ENCODE results near the gene RPP25L. TPM values are rescaled to one million over a fixed set of nuclear protein-coding genes. Genes with fewer than 3 reads are reported as not detected.

Gene RPP25L
- total RNA-seq, 2 experiments from 2014 or later: 25.7 to 27.0 TPM

DNA sequence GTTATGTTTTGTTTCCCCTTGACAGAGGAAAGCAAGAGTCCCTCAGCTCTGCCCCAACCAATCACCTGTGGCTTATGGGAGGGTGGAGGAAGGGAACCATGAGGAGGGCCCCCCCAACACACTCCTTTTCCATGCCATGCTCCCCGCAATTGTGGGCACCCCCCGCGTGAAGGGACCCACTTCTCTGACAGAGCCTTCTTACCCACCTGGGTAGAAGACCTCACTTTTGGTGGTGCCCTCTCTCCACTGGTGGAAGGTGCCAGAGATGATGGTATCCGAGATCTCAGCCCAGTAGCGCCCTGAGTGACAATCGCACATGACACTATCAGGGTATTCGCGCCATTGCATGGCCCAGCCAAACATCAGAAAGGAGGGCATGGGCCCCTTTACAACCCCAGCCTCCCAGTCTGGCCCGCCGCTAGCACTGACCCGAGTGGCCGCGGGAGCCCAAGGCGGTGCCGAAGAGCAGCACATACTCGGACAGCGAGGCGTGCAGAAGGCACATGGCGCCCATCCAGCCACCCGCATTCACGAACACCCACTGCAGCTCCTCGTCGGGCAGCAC is 25.0 kb upstream of the RPP25L start:
- CTCF ChIA-PET: interaction anchor here (1.2 to 6.9 kb wide), 8 partner anchors 7 to 233 kb away, joined by 3 to 123 read pairs (median 26); partner anchors contain the start of genes DCTN3, GALT and RPP25L
- Mint-ChIP-seq H3K27ac (peak overlapping the region; percentile 83), H3K4me1 (ENCODE audit: low read depth) (peaks cover 37% of the 10 kb centered on the region), H3K27me3 (ENCODE audit: low read depth) (no peaks in the 10 kb centered on the region), H3K4me3 (peak overlapping the region; percentile 92), H3K36me3 (ENCODE audit: low read depth) (peaks cover 13% of the 10 kb centered on the region), H3K9me3 (no peaks in the 10 kb centered on the region)
- intact Hi-C loops (cut with micrococcal nuclease): loop anchor here (1.0 to 10.0 kb wide), 5 partner anchors 28 to 592 kb away; partner anchors contain the start of genes DCAF12, DNAI1, FAM219A and KIF24
- peak; percentile 25 for DNase-seq

DNA sequence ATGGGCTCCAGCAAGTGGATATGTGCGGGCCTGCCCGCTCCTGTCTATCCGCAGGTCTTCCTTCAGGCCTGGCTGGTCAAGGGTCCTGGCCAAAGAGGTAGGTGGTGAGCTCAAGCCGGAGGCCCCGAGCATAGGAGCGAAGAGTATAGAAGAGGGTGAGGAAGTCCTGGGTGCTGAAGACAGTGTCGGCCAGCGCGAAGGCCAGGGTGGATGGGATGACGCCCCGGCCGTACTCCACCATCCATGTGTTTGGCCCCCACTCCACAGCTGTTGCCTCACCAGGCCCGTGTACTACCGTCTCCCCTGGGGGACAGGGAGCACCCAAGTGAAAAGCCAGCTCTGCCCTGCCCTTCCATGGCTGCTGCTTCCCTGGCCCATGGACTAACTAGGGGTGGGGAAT is 23.7 kb upstream of the RPP25L start:
- Mint-ChIP-seq H3K4me1 (ENCODE audit: low read depth) (peaks cover 37% of the 10 kb centered on the region), H3K36me3 (ENCODE audit: low read depth) (peaks cover 13% of the 10 kb centered on the region), H3K27ac (no peak overlapping the region), H3K27me3 (ENCODE audit: low read depth) (peaks cover under 1% of the 10 kb centered on the region), H3K9me3 (no peaks in the 10 kb centered on the region), H3K4me3 (peak overlapping the region; percentile 92)
- DNase-seq: no peak
- intact Hi-C loops (cut with micrococcal nuclease): loop anchor here (5.0 to 10.0 kb wide), 3 partner anchors 308 to 591 kb away; partner anchors contain the start of genes DCAF12, KIF24, NUDT2 and UBAP2
- CTCF ChIA-PET: interaction anchor here (0.7 to 6.9 kb wide), 11 partner anchors 8 to 241 kb away, joined by 4 to 123 read pairs (median 19); partner anchors contain the start of genes DCTN3, GALT and RPP25L

DNA sequence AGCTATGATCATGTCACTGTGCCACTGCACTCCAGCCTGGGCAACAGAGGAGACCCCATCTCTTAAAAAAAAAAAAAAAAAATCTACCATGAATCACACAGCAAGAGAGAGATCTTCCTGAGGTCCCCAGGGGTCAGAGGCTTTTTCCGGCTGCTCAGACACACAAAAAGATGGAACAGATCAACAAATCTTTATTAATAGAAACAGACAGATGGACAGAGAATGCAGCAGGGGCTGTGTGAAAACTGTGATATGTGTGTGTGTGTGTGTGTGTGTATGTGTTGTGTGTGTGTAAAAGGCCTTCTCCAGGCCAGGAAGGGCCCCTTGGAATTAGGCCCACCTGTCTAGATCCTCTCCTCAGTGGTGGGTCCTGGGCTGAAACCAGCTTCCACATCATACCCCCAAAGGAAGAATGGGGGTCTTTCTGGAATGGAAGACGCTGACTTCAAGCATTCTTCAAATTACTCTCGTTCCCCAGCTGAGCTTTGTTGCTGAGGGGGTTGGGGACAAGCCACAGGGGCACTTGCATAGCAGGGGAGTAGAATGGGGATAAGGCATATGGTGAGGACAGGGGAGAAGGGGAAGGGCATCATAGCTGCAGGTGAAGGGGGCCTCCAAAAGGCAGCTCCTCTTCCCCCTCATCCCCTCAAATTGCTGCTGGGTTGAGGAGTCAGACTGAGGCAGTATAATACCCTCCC is 22.8 kb upstream of the RPP25L start:
- Mint-ChIP-seq H3K36me3 (ENCODE audit: low read depth) (peaks cover 13% of the 10 kb centered on the region), H3K4me3 (no peak overlapping the region), H3K27ac (no peak overlapping the region), H3K9me3 (no peaks in the 10 kb centered on the region), H3K27me3 (ENCODE audit: low read depth) (peaks cover 9% of the 10 kb centered on the region), H3K4me1 (ENCODE audit: low read depth) (peaks cover 39% of the 10 kb centered on the region)
- no peak for DNase-seq
- CTCF ChIA-PET: interaction anchor here (0.6 to 6.9 kb wide), 22 partner anchors 9 to 307 kb away, joined by 3 to 123 read pairs (median 8); partner anchors contain the start of genes CCL27, DCTN3, GALT and IL11RA
- intact Hi-C loops (cut with micrococcal nuclease): loop anchor here (1.0 to 10.0 kb wide), 6 partner anchors 14 to 590 kb away; partner anchors contain the start of genes DCAF12, DCTN3, KIF24 and NUDT2

DNA sequence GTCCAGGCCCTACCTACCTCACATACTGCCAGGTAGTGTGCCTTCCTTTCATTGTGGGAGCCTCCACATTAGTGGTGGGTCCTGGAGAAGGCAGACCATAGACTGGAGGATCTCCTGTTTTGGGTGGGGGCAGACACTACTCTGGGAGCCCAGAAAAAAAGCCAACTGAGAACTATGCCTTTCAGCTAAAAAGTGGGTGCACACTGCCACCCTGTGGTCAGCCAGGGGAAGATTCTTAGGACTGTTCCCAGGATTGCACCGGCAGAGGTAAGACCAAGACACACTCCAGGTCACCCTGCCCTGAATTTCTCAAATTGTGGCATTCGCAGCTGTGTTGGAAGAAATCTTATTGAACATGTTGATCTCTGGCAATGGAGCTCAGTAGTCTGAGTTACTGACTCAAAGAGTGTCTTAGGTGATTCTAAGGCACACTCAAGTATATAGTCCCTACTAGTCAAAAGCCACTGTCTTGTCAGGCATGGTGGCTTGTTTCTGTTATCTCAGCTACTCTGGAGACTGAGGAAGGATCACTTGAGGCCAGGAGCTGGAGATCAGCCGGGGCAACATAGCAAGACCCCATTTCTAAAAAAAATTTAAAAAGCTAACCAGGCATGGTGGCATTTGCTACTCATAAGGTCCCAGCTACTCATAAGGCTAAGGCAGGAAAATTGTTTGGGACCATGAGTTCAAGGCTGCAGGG is 22.1 kb upstream of the RPP25L start:
- H3K9me3 Mint-ChIP-seq: no peaks in the 10 kb centered on the region

DNA sequence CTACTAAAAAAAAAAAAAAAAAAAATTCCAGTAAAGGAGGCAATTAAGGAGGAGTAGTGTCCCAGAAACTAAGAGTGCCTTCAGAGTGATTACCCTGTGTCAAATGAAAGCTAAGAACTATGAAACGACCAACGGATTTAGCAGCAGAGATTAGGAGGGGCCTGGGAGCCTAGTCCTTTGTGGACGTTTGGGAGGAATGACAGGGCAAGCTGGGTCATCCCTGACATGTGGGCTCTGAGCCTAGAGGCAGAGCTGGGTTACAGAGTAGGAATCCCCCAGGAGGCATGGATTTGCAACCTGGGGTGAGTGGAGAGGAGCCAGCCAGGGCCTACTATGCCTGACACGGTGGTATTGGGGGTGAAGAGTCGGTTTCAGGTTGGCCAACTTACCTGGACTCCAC is 21.3 kb upstream of the RPP25L start:
- H3K27ac Mint-ChIP-seq: no peak overlapping the region
- CTCF ChIA-PET: interaction anchor here (0.6 to 6.9 kb wide), 11 partner anchors 8 to 429 kb away, joined by 3 to 123 read pairs (median 19); partner anchors contain the start of genes CCL27, DCTN3, GALT and RPP25L
- peaks cover 21% of the 10 kb centered on the region for H3K27me3 Mint-ChIP-seq (ENCODE audit: low read depth)

More for the DNA sequence above, 22.1 kb upstream of the RPP25L start:
- CTCF ChIA-PET: interaction anchor here (0.6 to 6.9 kb wide), 22 partner anchors 9 to 306 kb away, joined by 3 to 123 read pairs (median 8); partner anchors contain the start of genes CCL27, DCTN3, GALT and IL11RA
- H3K4me1 Mint-ChIP-seq (ENCODE audit: low read depth): peaks cover 43% of the 10 kb centered on the region
- intact Hi-C loops (cut with micrococcal nuclease): loop anchor here (1.0 to 10.0 kb wide), 5 partner anchors 14 to 589 kb away; partner anchors contain the start of genes DCAF12, DCTN3, RPP25L and UBAP2
- no peak overlapping the region for H3K27ac Mint-ChIP-seq
- peaks cover 16% of the 10 kb centered on the region for H3K27me3 Mint-ChIP-seq (ENCODE audit: low read depth)
- DNase-seq: peak; percentile 85
- H3K4me3 Mint-ChIP-seq: no peak overlapping the region
- peaks cover 13% of the 10 kb centered on the region for H3K36me3 Mint-ChIP-seq (ENCODE audit: low read depth)

DNA sequence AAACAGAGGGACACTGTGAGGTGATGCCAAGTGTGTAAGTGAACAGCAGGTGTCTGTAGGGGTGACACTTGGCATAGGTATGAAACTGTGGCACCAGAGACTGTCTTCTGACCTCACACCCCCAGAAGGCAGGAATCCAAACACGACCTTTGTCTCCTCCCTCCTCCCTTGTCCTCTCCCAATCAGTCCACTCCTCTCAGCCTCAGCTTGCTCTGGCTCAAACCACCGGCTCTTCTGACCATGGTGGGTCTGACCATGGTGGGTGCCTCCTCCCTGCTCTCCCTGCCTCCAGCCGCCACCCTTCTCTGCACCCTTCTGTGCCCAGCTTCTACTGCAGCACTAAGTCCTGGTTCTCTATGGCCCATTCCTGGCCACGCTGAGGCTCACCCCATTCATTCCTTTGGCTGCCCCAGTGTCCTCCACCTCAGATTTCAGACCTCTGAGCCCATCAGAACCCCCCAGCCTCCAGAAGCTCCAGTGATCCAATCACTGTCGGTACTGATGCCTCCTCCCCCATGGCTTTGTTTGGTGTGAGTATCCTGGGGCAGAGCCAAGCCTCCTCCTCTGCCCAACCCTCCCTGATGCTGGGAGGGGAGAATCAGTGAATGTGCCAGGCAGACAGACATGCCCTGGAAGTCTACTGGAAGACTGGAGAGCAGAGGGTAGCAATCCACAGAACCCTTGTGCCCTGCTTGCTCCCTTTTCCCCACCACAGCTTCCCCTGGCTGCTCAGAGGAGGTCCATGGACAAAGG is 18.7 kb upstream of the RPP25L start:
- H3K4me3 Mint-ChIP-seq: no peak overlapping the region
- CTCF ChIA-PET: interaction anchor here (1.3 to 6.9 kb wide), 4 partner anchors 7 to 40 kb away, joined by 3 to 62 read pairs (median 4); partner anchors contain the start of genes DCTN3 and SIGMAR1

More for the DNA sequence above, 21.3 kb upstream of the RPP25L start:
- no peak for DNase-seq
- Mint-ChIP-seq H3K36me3 (ENCODE audit: low read depth) (peaks cover 13% of the 10 kb centered on the region), H3K4me3 (no peak overlapping the region), H3K4me1 (ENCODE audit: low read depth) (peaks cover 39% of the 10 kb centered on the region), H3K9me3 (no peaks in the 10 kb centered on the region)
- intact Hi-C loops (cut with micrococcal nuclease): loop anchor here (10.0 kb wide), 2 partner anchors 508 to 588 kb away; partner anchors contain the start of genes DCAF12 and UBAP2

DNA sequence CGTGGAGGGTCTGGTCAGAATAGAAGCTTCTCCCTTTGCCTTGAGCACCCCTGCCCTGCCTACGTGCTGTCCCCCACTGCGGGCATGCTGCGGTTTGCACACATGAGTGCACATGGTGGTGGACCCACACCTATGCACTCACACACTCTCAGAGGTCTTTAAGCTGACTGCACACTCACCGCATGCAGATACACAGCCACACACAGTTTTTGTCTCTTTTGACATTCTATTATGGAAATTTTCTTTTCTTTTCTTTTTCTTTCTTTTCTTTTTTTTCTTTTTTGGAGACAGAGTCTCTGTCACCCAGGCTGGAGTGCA is 17.6 kb upstream of the RPP25L start:
- no peaks in the 10 kb centered on the region for H3K36me3 Mint-ChIP-seq (ENCODE audit: low read depth)
- intact Hi-C loops (cut with micrococcal nuclease): no loop called here
- H3K27me3 Mint-ChIP-seq (ENCODE audit: low read depth): peaks cover 49% of the 10 kb centered on the region
- H3K9me3 Mint-ChIP-seq: no peaks in the 10 kb centered on the region
- H3K27ac Mint-ChIP-seq: no peak overlapping the region
- peak overlapping the region; percentile 63 for H3K4me3 Mint-ChIP-seq
- DNase-seq: no peak
- CTCF ChIA-PET: interaction anchor here (0.6 to 1.8 kb wide), 4 partner anchors 8 to 1523 kb away, joined by 3 to 6 read pairs (median 4); partner anchors contain the start of genes DCTN3 and SIGMAR1
- H3K4me1 Mint-ChIP-seq (ENCODE audit: low read depth): peaks cover 17% of the 10 kb centered on the region

More for the DNA sequence above, 18.7 kb upstream of the RPP25L start:
- no peaks in the 10 kb centered on the region for H3K9me3 Mint-ChIP-seq
- intact Hi-C loops (cut with micrococcal nuclease): loop anchor here (10.0 kb wide), 2 partner anchors 506 to 586 kb away; partner anchors contain the start of genes DCAF12 and UBAP2
- H3K27ac Mint-ChIP-seq: no peak overlapping the region
- H3K27me3 Mint-ChIP-seq (ENCODE audit: low read depth): peaks cover 45% of the 10 kb centered on the region
- no peak for DNase-seq
- H3K36me3 Mint-ChIP-seq (ENCODE audit: low read depth): peaks cover 7% of the 10 kb centered on the region
- peaks cover 28% of the 10 kb centered on the region for H3K4me1 Mint-ChIP-seq (ENCODE audit: low read depth)

DNA sequence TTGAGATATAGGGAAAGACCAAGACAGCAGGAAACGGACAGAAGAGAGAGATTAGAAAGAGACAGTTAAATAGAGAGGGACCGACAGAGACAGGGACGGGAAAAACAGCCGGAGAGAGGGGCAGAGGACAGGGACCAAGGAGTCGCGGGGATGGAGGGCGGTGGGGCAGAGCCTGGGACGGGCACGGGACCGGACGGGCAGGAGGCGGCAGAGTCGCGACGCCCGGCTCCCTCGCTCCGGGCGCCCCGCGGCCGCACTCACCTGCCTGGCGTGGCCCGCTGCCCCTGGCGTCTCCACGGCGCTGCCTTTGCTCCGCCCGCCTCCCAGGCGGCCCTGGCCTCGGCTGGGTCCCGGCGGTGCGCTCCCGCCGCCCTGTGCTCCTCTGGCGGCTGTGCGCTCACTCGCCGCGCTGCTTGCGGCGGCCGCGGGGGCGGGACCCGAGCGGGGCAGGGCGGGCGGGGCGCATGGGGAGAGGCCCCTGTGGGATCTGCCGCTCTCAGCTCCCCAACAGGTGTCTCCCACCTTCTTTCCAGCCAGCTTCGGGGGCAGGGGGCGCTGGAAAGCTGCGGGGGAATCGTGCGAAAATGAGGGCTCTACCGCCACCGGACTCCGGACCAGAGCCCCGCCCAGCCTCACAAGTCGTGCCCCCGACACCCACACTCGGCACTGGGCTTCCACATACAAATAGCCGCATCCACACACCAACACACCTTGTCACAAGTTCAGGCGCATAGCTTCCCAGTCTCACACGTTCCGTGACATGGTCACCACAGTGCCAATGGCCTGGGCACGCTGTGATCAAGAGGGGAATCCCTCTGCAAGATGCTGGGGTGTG is 17.0 kb upstream of the RPP25L start, which contains the start of gene ARID3C:
TSS of gene ARID3C (minus strand) at position 411 of the 835 bp plus-strand sequence. CDS start 1,052 bp downstream, outside the sequence.
- H3K27ac Mint-ChIP-seq: no peak within 1 kb of the TSS
- peak within 1 kb of the TSS; percentile 66 for H3K4me3 Mint-ChIP-seq
- DNase-seq: peak; percentile 34
- H3K9me3 Mint-ChIP-seq: no peaks in the 10 kb centered on the region
- H3K27me3 Mint-ChIP-seq (ENCODE audit: low read depth): peaks cover 53% of the 10 kb centered on the region
- peaks cover 13% of the 10 kb centered on the region for H3K4me1 Mint-ChIP-seq (ENCODE audit: low read depth)
- intact Hi-C loops (cut with micrococcal nuclease): no loop called here
- no peaks in the 10 kb centered on the region for H3K36me3 Mint-ChIP-seq (ENCODE audit: low read depth)
- CTCF ChIA-PET: interaction anchor here (0.9 to 1.8 kb wide), 4 partner anchors 9 to 15 kb away, joined by 3 to 6 read pairs (median 4); partner anchors contain the start of genes DCTN3 and SIGMAR1

DNA sequence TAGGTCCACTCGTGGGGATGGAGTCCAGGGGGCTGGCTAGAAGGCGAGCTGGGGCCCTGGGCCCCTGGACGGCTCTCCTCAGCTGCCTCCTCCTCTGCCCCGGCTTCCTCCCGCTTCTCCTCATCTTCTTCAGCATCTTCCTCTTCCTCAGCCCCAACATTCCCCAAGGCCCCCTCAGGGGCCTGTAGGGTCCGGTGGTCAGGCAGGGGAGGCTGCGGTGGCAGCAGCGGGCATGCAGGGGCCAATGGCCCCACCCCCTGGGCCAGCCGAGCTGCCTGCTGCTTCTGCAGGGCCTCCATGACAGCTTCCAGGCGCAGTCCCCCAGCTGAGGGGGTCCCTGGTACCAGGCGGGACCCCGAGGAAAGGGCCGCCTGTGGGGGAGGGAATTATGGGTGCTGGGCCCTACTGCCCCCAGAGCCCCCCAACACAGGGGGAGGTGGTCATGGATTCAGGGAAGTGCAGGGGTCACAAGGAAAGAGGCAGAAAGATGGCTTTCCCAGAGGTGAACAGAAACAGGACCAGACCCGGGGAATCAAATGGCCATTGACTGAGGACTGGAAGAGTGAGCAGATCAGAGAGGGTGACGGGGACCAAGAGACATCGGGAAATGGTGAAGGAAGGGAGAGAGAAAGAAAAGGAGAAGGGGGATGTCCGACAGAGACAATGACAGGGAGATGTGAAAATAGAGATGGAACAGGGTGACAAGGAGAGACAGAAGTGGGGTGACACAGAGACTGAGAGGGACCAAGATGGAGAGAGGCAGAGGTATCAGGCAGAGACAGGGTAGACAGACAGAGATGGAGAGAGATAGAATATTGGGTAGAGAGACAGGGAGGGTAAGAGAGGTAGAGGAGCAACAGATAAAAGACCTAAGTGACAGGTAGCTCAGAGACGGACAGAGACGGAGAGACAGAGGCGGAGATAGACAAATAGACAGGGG is 16.1 kb upstream of the RPP25L start:
- Mint-ChIP-seq H3K27me3 (ENCODE audit: low read depth) (peaks cover 59% of the 10 kb centered on the region), H3K27ac (no peak overlapping the region), H3K36me3 (ENCODE audit: low read depth) (no peaks in the 10 kb centered on the region), H3K4me3 (peak overlapping the region; percentile 66), H3K9me3 (no peaks in the 10 kb centered on the region), H3K4me1 (ENCODE audit: low read depth) (peaks cover 18% of the 10 kb centered on the region)
- intact Hi-C loops (cut with micrococcal nuclease): no loop called here
- CTCF ChIA-PET: interaction anchor here (0.9 to 1.8 kb wide), 2 partner anchors 11 to 14 kb away, joined by 3 to 6 read pairs; no protein-coding TSS in a partner anchor
- DNase-seq: no peak

DNA sequence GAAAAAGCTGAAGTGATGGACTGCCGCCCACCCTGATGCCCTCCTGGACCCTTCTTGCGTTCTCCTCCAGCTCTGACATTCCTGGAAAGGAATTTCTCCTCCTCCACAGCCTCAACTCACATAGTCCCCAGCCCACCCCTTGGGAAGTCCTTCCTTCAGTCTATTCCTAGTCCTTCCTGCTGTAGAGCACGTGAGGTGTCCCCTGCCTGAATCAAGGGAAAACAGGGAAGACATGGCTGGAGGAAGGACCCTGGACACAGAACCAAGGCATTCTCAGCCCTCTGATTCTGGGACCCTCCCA is 13.2 kb upstream of the RPP25L start:
- Mint-ChIP-seq H3K36me3 (ENCODE audit: low read depth) (no peaks in the 10 kb centered on the region), H3K4me1 (ENCODE audit: low read depth) (peaks cover 22% of the 10 kb centered on the region), H3K27ac (no peak overlapping the region), H3K9me3 (no peaks in the 10 kb centered on the region), H3K27me3 (ENCODE audit: low read depth) (peaks cover 61% of the 10 kb centered on the region), H3K4me3 (no peak overlapping the region)
- CTCF ChIA-PET: interaction anchor here (1.0 to 2.7 kb wide), 4 partner anchors 9 to 23 kb away, joined by 3 to 19 read pairs (median 5); partner anchors contain the start of genes RPP25L and SIGMAR1
- intact Hi-C loops (cut with micrococcal nuclease): no loop called here
- no peak for DNase-seq

Data from activated naive CD4-positive, alpha-beta T cell treated with anti-CD3 and anti-CD28 coated beads for 36 hours (primary cell).